ENCODE data around the gene MUC13.
A peak's percentile ranks its signal among the peaks of the same experiment; 100 is the strongest.

The MUC13 gene

GRCh38 chr3:124859025-124859424, 75.5 kb downstream of the MUC13 start:
- TF ChIP-seq, protein P1, sequence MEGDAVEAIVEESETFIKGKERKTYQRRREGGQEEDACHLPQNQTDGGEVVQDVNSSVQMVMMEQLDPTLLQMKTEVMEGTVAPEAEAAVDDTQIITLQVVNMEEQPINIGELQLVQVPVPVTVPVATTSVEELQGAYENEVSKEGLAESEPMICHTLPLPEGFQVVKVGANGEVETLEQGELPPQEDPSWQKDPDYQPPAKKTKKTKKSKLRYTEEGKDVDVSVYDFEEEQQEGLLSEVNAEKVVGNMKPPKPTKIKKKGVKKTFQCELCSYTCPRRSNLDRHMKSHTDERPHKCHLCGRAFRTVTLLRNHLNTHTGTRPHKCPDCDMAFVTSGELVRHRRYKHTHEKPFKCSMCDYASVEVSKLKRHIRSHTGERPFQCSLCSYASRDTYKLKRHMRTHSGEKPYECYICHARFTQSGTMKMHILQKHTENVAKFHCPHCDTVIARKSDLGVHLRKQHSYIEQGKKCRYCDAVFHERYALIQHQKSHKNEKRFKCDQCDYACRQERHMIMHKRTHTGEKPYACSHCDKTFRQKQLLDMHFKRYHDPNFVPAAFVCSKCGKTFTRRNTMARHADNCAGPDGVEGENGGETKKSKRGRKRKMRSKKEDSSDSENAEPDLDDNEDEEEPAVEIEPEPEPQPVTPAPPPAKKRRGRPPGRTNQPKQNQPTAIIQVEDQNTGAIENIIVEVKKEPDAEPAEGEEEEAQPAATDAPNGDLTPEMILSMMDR (conservative IDR thresholded peaks at IDR 0.05; ENCODE audit: low read depth), result no peak
- ChIA-PET CTCF (no interaction called here), POLR2A (ENCODE audit: low non-redundant PET) (no interaction called here)
- H3K27ac ChIP-seq, result peak overlapping the region; percentile 53
- DNase-seq (ENCODE audit: low spot score), result no peak

- H3K27ac ChIP-seq, result no peak overlapping the region
- TF ChIP-seq, protein P1 (conservative IDR thresholded peaks at IDR 0.05; ENCODE audit: low read depth), result no peak
- no peak for DNase-seq (ENCODE audit: low spot score)
- ChIA-PET POLR2A (ENCODE audit: low non-redundant PET) (no interaction called here), CTCF (interaction anchor here (1.3 kb wide), 1 partner anchor 13 kb away, joined by 5 read pairs; no protein-coding TSS in a partner anchor)
These were observed 76.3 kb downstream of the MUC13 start for GRCh38 chr3:124858275-124858674.

DNA sequence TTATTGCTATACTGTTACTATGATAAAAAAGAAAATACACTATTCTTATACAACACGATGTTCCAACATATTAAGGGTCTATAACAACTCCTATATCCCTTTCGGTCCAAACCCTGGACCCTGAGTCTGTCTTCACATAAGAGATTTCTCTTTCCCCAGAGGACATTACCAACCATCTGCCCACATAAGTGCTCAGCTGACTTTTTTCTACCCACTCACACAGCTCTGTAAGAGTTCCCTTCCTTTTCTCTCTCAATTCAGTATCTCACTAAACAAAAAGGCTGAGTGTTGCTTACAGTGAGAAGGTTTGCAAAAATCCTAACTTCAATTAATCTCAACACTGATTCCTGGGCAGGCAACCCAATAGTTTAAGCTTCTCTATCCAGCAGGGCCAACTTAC, 77.9 kb downstream of the MUC13 start:
- CTCF ChIA-PET, result interaction anchor here (1.3 kb wide), 1 partner anchor 11 kb away, joined by 5 read pairs; no protein-coding TSS in a partner anchor
- DNase-seq (ENCODE audit: low spot score), result no peak
- POLR2A ChIA-PET (ENCODE audit: low non-redundant PET), result no interaction called here
- no peak overlapping the region for H3K27ac ChIP-seq
- TF ChIP-seq, protein P1 (conservative IDR thresholded peaks at IDR 0.05; ENCODE audit: low read depth), result no peak
